ENCODE results near the gene SAC3D1. TPM values are rescaled to one million over a fixed set of nuclear protein-coding genes. Genes with fewer than 3 reads are reported as not detected.

SAC3D1 gene
- total and polyA plus RNA-seq, 9 of the 15 experiments (the other 6 are each of a cell fraction or from before 2014, with no cell fraction given), result 0.20 to 35.2 (median 5.8) TPM

GRCh38 chr11:65083834-65084597 lies 43.0 kb downstream of the SAC3D1 start, which contains the start of the genes CDCA5 and ZFPL1 (continued):
- TF ChIP-seq RBBP5 (IDR thresholded peaks at IDR 0.05; ENCODE audit: borderline replicate concordance, insufficient read depth, low read length, poor library complexity, severe bottlenecking), result peak; percentile 84
- TF ChIP-seq, protein P1, sequence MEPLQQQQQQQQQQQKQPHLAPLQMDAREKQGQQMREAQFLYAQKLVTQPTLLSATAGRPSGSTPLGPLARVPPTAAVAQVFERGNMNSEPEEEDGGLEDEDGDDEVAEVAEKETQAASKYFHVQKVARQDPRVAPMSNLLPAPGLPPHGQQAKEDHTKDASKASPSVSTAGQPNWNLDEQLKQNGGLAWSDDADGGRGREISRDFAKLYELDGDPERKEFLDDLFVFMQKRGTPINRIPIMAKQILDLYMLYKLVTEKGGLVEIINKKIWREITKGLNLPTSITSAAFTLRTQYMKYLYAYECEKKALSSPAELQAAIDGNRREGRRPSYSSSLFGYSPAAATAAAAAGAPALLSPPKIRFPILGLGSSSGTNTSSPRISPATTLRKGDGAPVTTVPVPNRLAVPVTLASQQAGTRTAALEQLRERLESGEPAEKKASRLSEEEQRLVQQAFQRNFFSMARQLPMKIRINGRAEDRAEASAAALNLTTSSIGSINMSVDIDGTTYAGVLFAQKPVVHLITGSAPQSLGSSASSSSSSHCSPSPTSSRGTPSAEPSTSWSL (CRISPR knock-in tag; IDR thresholded peaks at IDR 0.05; ENCODE audit: borderline replicate concordance), result no peak
- TF ChIP-seq ZBTB12 (CRISPR knock-in tag; IDR thresholded peaks at IDR 0.05), result peak; percentile 99
- peak; percentile 67; the same call in 1 of the 2 replicates for TF ChIP-seq POLR2AphosphoS5 (IDR thresholded peaks at IDR 0.05; ENCODE audit: control insufficient read depth, insufficient read depth, low read depth, low read length)
- TF ChIP-seq HNRNPLL (IDR thresholded peaks at IDR 0.05; ENCODE audit: low read depth, low read length, poor library complexity, severe bottlenecking), result peak; percentile 14
- TF ChIP-seq SRF (CRISPR knock-in tag; IDR thresholded peaks at IDR 0.05), result peak in 1 of 2 experiments; percentile 54; a peak in 1 of 4 replicates
- no peak for TF ChIP-seq ZNF431 (CRISPR knock-in tag; IDR thresholded peaks at IDR 0.05)
- TF ChIP-seq NCOA2 (IDR thresholded peaks at IDR 0.05; ENCODE audit: partially characterized antibody in 2 of 2), result no peak
- TF ChIP-seq, protein P2, sequence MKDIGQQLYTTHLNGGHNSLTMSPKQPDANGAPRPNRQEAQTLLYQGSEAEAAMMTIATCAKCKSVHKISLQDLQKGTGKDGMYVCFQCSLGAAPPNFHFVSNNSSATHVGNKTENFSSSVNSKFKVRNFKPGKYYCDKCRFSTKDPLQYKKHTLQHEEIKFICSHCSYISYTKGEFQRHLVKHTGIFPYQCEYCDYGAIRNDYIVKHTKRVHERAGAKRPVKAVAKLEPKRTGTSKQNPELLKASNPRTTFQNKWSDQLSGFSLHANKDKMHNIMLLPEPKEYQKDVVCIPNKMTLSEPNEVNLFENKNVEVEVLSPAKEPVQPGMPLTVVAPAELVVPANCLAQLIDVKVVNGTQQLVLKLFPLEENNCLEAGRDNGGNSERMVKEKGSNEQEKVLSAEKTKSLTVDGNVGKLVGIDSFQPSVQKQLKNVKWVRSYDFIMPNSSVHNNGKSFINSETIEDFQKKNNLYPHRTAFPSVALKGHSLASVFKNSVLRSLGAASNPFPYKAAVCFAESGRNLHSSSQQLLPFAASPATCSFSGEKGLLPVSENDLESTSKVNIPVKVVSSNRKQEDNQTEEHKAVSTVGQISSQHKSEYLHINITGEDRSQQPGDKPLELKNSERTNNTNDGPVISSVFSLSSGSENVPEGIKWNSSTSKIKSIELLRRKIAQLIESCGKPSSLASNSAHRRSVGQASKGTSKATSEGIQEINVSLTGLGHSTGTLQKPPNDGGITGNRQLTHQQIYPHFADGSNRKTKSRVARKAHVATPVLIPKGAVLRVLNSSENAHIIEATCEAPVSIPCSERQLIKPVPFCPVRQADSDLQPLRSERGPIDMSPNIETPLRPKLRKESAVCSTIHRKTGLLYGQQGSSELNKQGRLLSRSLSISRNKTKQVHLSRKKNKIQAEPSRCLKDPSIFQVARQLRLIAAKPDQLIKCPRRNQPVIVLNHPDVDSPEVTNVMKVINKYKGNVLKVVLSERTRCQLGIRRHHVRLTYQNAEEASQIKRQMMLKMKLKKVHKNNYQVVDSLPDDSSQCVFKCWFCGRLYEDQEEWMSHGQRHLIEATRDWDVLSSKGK (CRISPR knock-in tag; IDR thresholded peaks at IDR 0.05), result no peak
- no peak for TF ChIP-seq MIER1 (IDR thresholded peaks at IDR 0.05; ENCODE audit: low read depth)
- TF ChIP-seq ZNF696 (CRISPR knock-in tag; conservative IDR thresholded peaks at IDR 0.05), result no peak
- TF ChIP-seq NFIX (CRISPR knock-in tag; IDR thresholded peaks at IDR 0.05; ENCODE audit: low read depth), result no peak
- TF ChIP-seq, protein P3, sequence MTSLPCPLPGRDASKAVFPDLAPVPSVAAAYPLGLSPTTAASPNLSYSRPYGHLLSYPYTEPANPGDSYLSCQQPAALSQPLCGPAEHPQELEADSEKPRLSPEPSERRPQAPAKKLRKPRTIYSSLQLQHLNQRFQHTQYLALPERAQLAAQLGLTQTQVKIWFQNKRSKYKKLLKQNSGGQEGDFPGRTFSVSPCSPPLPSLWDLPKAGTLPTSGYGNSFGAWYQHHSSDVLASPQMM (CRISPR knock-in tag; IDR thresholded peaks at IDR 0.05), result no peak
- no peak for TF ChIP-seq STAG1 (CRISPR knock-in tag; IDR thresholded peaks at IDR 0.05; ENCODE audit: borderline replicate concordance)
- no peak for TF ChIP-seq ILK (tag; IDR thresholded peaks at IDR 0.05; ENCODE audit: borderline replicate concordance, low read depth)
- TF ChIP-seq MYC (IDR thresholded peaks at IDR 0.05; ENCODE audit: low read depth, low read length), result peak; percentile 85
- TF ChIP-seq MYC (CRISPR knock-in tag; IDR thresholded peaks at IDR 0.05; ENCODE audit: borderline replicate concordance, low read depth), result peak; percentile 77; the same call in 1 of the 2 replicates
- TF ChIP-seq TOE1 (IDR thresholded peaks at IDR 0.05; ENCODE audit: borderline replicate concordance), result no peak
- TF ChIP-seq TOE1 (CRISPR knock-in tag; IDR thresholded peaks at IDR 0.05; ENCODE audit: borderline replicate concordance, low read depth), result no peak
- no peak for TF ChIP-seq FOXK1 (CRISPR knock-in tag; IDR thresholded peaks at IDR 0.05; ENCODE audit: borderline replicate concordance)
